Right atrium auricular region (tissue), 2 donors: Measurements from ENCODE around the gene RAB6B. TPM values are rescaled to one million over a fixed set of nuclear protein-coding genes. Genes with fewer than 3 reads are reported as not detected.

Source experiments
- DNase-seq: peaks from one replicate; pipeline ENCODE4 v3.0.0-alpha.2; 2019; ENCODE audit warnings: low spot score
- H3K27ac ChIP-seq, 2 donors: fragments of 200-600 bp; sonication (generic); 1 replicate in 1 of 2; 2 replicates in 1 of 2; pipeline ENCODE4 v1.5.1; 2016 to 2019
- H3K27me3 ChIP-seq, 2 donors: fragments of 200-600 bp; sonication (generic); one replicate each; pipeline versions ENCODE4 v1.5.1 to v1.6.0; 2017 to 2019
- H3K36me3 ChIP-seq: fragments of 200-600 bp; sonication (generic); one replicate; pipeline ENCODE4 v1.5.1; 2016
- H3K4me1 ChIP-seq, 2 donors: fragments of 200-600 bp; sonication (generic); one replicate each; pipeline versions ENCODE4 v1.5.1 to v1.6.0; 2017 to 2019
- H3K4me3 ChIP-seq, 2 donors: fragments of 200-600 bp; sonication (generic); 1 replicate in 1 of 2; 2 replicates in 1 of 2; pipeline ENCODE4 v1.5.1; 2017 to 2019; ENCODE audit warnings: mild to moderate bottlenecking in 1 of 2, moderate library complexity in 1 of 2
- H3K9me3 ChIP-seq, 2 donors: fragments of 200-600 bp; sonication (generic); one replicate each; pipeline ENCODE4 v1.5.1; 2019
- CTCF ChIP-seq, 2 donors: fragments of 200-600 bp; sonication (generic); IDR thresholded peaks; one replicate each; pipeline ENCODE4 v1.5.1; 2019; ENCODE audit warnings: antibody characterized with exemption in 2 of 2
- total RNA-seq, 2 donors: library from RNA; depleted of rRNA; stranded (reverse); fragments of >200 nt; gene quantifications; one replicate each; pipeline ENCODE4 v1.1.0, GENCODE V29; 2016

Gene RAB6B
- total RNA-seq, 2 donors from 2014 or later, result 9.5 to 11.5 TPM

- H3K4me1 ChIP-seq, result no peaks in the 10 kb centered on the region
- no peak overlapping the region for H3K27ac ChIP-seq
- H3K9me3 ChIP-seq, result no peaks in the 10 kb centered on the region
- H3K36me3 ChIP-seq, result no peaks in the 10 kb centered on the region
- no peak for TF ChIP-seq CTCF (IDR thresholded peaks at IDR 0.05)
- DNase-seq, result no peak
- H3K4me3 ChIP-seq, result no peak overlapping the region
- H3K27me3 ChIP-seq, result no peaks in the 10 kb centered on the region
These were observed 25.9 kb upstream of the RAB6B start for GRCh38 chr3:133921592-133921991.

GRCh38 chr3:133917144-133917543 lies 21.5 kb upstream of the RAB6B start:
- Histone ChIP-seq H3K36me3 (no peaks in the 10 kb centered on the region), H3K4me3 (no peak overlapping the region), H3K9me3 (no peaks in the 10 kb centered on the region), H3K4me1 (no peaks in the 10 kb centered on the region), H3K27ac (no peak overlapping the region), H3K27me3 (no peaks in the 10 kb centered on the region)
- DNase-seq, result no peak
- no peak for TF ChIP-seq CTCF (IDR thresholded peaks at IDR 0.05)

GRCh38 chr3:133915685-133916658 lies 20.3 kb upstream of the RAB6B start:
- no peak for TF ChIP-seq CTCF (IDR thresholded peaks at IDR 0.05)
- no peak for DNase-seq
- Histone ChIP-seq H3K27ac (peak overlapping the region in 1 of 2 donors; percentile 13), H3K27me3 (no peaks in the 10 kb centered on the region), H3K36me3 (no peaks in the 10 kb centered on the region), H3K9me3 (no peaks in the 10 kb centered on the region), H3K4me1 (no peaks in the 10 kb centered on the region), H3K4me3 (no peak overlapping the region)

GRCh38 chr3:133914839-133915600 lies 19.3 kb upstream of the RAB6B start:
- no peak for TF ChIP-seq CTCF (IDR thresholded peaks at IDR 0.05)
- no peak overlapping the region for H3K4me3 ChIP-seq
- DNase-seq, result no peak
- no peaks in the 10 kb centered on the region for H3K36me3 ChIP-seq
- H3K27me3 ChIP-seq, result no peaks in the 10 kb centered on the region
- no peaks in the 10 kb centered on the region for H3K9me3 ChIP-seq
- H3K27ac ChIP-seq, result no peak overlapping the region
- H3K4me1 ChIP-seq, result no peaks in the 10 kb centered on the region

- Histone ChIP-seq H3K4me1 (no peaks in the 10 kb centered on the region), H3K27me3 (no peaks in the 10 kb centered on the region), H3K4me3 (no peak overlapping the region), H3K27ac (no peak overlapping the region), H3K9me3 (no peaks in the 10 kb centered on the region), H3K36me3 (no peaks in the 10 kb centered on the region)
- TF ChIP-seq CTCF (IDR thresholded peaks at IDR 0.05), result peak in 1 of 2 donors; percentile 11
- DNase-seq, result no peak
These were observed 14.7 kb upstream of the RAB6B start for GRCh38 chr3:133910422-133910821.
